SIG-M5 (cell line): ENCODE results near the gene RPF1.
"Not testable (repeated sequence)": the region's sequence is repeated elsewhere in the genome, so short reads cannot be mapped to it uniquely, and the experiment has no call there.

ENCODE experiments used
- DNase-seq: peaks from one replicate; lab custom pipeline; 2025; lab: John Stamatoyannopoulos, UW

RPF1 gene, protein sequence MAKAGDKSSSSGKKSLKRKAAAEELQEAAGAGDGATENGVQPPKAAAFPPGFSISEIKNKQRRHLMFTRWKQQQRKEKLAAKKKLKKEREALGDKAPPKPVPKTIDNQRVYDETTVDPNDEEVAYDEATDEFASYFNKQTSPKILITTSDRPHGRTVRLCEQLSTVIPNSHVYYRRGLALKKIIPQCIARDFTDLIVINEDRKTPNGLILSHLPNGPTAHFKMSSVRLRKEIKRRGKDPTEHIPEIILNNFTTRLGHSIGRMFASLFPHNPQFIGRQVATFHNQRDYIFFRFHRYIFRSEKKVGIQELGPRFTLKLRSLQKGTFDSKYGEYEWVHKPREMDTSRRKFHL

DNA sequence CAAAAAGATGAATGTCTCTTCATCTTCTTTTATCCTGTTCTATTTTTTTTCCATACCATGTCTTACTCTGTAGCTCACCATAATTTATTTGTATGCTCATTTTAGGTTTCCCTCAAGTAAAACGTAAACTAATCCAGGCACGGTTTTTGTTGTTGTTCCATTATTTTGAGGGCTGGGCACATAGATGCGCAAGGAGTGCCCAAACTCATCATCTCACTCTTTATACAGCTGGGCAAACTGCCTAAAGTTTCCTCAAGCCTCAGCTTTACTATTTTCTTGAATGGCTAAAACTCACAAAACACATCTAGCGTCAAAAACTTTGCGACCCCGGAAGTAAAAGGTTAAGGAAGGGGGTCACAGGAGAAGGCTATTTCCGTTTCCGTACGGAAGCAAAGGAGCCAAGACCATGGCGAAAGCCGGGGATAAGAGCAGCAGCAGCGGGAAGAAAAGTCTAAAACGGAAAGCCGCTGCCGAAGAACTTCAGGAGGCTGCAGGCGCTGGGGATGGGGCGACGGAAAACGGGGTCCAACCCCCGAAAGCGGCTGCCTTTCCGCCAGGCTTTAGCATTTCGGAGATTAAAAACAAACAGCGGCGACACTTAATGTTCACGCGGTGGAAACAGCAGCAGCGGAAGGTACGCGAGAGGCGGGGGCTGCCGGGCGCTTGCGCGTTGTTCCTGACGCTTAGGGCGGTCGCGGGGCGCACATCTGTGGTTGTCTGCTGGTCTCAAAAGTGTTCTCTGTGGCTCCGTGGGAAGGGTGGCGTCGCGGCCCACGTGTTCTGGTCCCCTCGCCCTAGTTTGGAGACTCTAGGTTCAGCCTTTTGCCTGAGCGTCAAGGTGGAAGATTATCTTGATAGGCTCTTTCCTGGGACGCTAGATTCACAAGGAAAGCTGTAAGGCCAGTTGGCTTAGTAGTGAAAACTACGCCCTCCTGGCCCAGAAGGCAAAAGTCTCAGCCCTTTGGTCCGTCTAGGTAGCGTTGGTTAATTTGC, at the start of gene RPF1:
Gene RPF1 (plus strand): TSS at position 391 of the 993 bp plus-strand sequence. CDS start 16 bp downstream, at position 407.
- no peak for DNase-seq

DNA sequence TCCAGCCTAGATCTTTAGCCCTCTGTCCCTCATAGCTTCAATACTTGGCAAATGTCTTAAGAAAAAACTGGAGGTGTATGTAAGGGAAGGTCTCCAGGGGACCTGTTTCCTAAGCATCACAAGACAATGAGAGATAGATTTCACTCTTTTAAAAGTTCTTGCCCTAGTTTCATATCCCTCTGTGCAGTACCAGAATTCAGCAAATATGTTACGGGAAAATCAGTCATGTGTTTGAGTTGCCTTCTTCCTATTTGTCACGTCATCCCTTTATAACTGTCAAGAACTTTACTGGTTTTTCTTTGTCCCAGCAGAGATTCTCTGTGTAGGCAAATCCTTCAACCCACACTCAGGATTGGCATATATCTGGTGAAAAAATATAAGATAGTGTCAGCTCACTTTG, 48.5 kb upstream of the RPF1 start:
- no peak for DNase-seq

DNA sequence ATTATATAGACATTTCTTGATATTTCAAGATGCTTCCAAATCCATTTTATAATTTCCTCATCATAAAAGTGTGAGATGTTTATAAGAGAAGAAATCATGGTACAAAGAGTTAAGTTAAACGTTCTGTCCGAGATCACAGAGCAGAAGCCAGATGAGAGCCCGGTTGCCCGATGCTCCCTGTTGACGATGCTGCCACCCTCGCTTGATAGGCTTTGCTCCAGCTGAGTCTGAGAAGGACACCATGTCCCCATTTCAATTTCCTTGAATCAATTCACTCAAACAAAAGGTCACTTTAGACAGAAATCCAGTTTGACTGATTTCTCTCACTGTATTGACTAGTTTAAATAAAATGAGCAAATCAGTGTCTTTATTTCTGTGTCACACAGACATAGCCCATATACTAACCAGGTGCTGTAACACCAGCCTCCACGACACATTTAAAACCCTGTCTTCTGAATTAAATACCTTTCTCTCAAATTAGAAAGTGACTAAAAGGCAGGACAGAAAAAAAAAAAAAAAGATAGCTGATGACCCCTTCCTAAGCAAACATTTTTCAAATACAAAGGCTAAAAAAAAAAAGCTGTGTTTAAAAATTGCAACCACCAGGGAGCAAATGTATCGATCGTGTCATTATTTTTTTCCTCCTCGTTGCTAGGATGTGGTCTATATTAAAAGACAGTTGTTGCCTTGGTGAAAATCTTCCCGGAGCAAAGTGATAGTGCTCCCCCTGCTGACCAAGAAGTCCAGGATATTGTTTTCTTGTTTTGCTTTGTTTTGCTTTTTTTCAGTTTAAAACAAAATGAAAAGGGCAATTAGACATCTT, 45.6 kb upstream of the RPF1 start:
- no peak for DNase-seq

DNA sequence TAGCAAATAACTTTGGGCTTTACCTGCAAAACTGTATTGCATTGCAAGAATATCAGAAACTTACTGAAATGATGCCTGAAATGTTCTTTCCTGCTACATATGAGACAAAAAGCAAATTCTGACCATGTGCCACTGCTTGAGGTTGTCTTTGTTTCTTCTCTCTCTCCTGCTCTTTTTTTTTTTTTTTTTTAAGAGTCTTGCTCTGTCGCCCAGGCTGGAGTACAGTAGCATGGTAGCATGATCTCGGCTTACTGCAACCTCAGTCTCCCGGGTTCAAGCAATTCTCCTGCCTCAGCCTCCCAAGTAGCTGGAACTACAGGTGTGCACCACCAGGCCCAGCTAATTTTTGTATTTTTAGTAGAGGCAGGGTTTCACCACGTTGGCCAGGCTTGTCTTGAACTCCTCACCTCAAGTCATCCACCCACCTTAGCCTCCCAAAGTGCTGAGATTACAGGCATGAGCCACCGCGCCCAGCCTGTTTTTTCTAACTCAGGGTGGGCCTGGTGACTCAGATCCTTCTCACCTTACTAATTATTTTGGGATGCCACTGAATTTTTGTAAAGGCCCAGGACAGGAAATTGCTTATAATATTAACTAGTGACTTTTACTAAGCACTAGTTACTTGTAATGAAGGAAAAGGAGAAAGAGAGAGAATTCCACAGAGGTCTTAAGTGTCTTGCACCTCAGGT, 44.8 kb upstream of the RPF1 start:
- no peak for DNase-seq

DNA sequence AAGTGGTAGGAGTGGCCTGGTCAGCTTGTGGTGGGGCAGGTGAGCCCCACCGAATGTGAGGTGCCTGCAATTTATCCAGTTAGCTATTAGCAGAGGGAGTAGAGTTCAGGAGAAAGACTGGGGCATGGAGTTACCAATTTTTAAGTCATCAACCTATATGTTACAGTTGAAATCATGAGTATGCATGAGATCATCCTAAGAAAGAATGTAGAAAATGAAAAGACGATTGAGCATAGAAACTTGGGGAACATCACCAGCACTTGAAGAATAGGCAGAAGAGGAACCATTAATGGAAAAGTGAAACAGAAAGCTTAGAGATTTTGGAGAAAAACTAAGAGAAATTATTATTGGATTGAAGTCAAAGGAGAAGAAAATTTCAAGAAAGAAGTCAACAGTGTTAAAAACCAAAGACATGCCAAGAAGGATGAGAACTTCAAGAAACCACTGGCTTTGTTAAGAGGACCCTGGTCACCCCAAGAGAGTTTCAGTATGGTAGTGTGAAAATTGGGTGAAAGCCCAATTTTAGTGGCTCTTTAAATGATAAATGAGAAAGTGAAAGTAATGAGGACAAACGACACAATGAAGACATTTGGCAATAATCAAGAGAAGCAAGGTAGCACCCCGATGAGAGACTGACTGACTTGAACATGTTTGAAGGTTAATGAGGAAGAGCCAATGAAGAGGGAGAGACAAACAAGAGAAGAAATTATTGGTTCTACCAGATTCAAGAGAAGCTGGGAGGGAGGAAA, 44.1 kb upstream of the RPF1 start:
- DNase-seq, result no peak

DNA sequence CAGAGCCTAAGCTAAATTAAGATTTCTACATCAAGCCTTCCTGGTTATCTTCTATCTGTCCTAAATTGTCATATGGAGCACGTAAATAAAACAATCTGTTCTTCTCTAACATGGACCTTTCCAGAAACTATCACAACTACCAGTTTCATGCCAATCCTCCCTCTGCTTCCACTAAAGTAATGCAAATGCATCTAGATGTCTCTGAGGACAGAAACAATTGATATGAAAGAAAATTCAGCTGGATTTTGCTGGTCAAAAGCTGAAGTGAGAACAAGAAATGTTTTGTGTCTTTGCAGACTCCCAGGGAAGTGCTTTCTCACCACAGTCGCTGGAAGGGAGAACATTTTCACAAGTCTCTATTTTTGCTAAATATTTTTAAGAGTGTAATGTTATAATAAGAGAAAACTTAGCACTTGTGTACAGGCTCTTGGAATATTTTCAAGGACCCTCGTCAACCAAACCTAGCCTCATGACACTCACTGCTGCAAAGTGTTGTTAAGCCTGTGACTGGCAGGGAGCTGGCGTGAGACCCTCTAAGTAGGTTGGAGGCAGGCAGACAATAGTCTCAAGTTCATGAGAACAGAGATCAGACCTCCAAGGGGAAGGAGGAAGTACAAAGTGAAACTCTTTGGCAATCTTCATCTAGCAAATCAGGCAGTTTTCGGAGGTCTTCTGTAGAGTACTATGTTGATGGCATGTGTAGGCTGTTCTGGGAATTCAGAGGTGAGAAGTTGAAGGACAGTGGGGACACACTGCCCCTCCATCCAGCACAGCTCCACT, 42.0 kb upstream of the RPF1 start:
- no peak for DNase-seq

DNA sequence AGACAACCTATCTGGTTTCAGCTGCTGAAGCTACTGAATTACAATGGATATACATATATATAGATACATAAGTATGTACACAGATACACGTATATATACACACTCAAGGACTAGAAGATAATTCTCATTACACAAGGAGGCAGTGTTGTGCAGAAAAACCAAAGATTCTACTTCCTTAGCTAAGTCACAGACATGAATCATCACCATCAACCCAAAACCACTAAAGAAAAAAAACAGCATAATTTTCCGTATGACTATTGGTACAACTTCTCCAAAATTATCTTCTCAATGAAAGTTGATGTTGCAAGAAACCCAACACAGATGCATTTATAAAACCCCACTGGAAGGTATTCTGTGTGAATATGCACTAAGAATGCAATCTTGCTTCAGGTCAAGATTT, 36.8 kb upstream of the RPF1 start:
- peak; percentile 87 for DNase-seq

DNA sequence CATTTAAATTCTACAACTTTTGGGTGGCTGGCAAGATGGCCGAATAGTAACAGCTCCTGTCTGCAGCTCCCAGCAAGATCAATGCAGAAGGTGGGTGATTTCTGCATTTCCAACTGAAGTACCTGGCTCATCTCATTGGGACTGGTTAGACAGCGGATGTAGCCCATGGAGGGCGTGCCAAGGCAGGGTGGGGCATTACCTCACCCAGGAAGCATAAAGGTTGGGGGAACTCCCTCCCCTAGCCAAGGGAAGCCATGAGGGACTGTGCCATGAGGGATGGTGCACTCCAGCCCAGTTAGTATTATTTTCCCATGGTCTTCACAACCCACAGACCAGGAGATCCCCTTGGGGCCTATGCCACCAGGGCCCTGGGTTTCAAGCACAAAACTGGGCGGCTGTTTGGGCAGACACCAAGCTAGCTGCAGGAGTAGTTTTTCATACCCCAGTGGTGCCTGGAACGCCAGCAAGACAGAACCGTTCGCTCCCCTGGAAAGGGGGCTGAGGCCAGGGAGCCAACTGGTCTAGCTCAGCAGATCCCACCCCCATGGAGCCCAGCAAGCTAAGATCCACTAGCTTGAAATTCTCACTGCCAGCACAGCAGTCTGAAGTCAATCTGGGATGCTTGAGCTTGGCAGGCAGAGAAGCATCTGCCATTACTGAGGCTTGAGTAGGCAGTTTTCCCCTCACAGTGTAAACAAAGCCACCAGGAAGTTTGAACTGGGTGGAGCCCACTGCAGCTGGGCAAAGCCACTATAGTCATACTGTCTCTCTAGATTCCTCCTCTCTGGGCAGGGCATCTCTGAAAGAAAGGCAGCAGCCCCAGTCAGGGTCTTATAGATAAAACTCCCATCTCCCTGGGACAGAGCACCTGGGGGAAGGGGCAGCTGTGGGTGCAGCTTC, 36.1 kb upstream of the RPF1 start:
- DNase-seq, result not testable (repeated sequence)

DNA sequence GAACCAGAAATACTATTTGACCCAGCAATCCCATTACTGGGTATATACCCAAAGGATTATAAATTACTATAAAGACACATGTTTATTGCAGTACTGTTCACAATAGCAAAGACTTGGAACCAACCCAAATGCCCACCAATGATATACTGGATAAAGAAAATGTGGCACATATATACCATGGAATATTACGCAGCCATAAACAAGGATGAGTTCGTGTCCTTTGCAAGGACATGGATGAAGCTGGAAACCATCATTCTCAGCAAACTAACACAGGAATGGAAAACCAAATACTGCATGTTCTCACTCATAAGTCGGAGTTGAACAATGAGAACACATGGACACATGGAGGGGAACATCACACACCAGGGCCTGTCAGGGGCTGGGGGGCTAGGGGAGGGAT, 30.4 kb upstream of the RPF1 start:
- DNase-seq, result not testable (repeated sequence)

DNA sequence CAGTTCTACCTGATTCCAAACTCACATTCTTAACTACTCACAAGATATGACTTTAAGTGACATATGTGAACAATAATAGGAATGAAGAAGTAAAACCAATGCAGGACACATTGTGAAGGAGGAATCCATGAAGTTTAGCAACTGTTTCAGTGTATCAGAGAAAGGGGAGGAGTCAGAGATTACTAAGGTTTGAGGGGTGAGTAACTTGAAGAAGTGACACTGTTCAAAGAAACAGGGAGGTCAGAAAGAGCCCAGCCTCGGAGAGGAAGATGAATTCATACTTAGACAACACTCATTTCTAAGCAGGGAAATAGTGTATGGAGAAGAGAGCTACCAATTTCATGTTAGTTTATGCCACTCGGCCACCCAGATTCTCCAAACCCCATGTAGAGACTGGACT, 28.2 kb upstream of the RPF1 start:
- DNase-seq, result peak; percentile 36

DNA sequence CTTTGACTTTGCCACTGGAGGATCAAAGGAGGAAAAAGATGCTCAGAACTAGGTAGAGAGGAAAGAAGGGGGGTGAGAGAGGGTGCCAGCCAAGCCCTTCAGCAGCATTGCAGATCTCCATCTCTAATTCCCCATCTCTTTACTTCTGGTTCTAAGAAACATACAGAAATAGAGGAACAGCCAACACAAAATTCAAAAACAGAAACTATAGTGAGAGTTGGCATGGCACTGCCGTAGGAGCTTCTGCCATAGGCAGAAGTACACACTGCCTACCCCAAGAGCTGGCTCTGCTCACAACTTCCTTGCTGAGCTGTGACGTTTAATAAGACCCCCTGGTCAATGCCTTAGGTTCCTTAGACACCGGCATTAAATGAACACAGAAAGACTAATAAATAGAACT, 26.6 kb upstream of the RPF1 start:
- DNase-seq, result no peak

DNA sequence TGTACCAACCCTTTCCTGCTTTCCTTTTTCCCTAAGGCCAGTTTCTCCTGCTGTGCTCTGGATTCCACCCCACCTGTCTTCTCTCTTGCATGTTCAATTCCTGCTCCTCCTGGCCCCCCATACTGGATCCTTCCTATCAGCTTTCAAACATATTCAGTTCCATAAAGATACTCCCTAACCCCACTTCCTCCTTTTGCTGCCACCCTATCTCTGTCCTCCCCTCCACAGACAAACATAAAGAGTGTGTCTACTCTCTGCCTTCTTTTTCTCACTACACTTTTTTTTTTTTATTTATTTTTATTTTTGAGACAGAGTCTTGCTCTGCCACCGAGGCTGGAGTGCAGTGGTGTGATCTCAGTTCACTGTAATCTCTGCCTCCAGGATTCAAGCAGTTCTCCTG, 16.9 kb upstream of the RPF1 start:
- DNase-seq, result no peak

DNA sequence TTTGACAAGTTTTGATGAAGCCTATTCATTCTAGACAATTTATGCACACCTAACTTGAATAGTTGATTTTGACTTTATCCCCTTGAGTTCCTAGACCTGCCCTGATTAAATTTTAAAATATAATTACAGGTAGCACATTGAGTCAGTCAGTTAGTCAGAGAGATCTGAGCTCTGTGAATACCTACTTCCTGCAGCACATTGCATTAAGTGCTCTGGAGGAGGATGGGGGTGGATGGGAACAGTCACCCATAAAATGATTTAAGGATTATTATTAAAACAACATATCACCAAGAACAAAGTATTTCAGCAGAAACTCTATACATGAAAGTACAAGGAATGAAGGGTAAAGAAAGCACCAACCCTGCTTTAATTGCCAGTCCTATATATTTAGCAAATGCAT, 11.8 kb upstream of the RPF1 start:
- DNase-seq, result no peak

DNA sequence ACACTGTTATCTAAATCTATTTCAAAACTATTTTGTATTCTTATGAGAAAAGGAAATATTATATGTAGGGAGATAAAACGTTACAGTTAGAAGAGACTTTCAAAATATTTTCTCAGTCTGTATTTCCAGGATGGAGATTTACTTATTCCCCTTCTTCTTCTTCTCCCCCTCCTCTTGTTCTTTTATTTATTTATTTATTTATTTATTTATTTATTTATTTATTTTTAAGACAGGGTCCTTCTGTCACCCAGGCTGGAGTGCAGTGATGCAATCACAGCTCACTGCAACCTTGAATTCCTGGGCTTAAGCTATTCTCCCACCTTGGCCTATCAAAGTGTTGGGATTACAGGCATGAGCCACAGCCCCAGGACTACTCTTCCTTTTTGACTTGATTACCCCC, 2.8 kb upstream of the RPF1 start:
- no peak for DNase-seq

DNA sequence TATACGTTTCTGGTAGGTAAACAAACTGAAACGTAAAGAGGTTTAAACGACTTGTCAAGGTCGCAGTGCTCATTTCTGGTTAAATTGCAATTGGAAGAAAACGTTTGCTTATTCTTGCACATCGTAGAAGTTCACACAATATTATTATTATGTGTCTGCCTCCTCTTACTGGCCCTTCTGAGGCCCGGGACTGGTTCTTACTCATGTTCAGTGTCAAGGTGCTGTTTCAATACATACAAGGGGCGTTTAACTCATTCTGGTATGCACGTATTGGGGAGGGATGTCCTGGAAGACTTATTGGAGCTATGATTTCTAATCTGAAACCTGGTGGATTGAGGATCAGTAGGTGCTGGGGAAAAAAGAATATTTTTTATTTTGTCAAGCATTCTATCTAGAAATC, 932 bp downstream of the RPF1 start:
- no peak for DNase-seq

DNA sequence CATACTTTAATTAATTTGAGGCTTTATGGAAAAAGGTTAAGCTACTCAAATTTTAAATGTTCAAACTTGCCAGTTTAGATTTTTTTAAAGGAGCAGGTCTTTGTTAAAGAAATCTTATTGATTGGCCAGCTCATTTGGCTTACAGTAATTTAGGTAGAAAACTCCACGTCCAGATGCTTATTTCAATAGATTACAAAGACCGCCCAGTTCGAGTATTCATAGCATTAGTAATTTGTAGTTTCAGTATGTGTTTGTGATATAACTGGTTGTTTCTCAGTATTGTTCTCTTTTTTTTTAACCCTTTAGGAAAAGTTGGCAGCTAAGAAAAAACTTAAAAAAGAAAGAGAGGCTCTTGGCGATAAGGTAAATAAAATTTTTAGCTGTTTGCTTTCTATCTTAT, 1.6 kb downstream of the RPF1 start:
- no peak for DNase-seq

DNA sequence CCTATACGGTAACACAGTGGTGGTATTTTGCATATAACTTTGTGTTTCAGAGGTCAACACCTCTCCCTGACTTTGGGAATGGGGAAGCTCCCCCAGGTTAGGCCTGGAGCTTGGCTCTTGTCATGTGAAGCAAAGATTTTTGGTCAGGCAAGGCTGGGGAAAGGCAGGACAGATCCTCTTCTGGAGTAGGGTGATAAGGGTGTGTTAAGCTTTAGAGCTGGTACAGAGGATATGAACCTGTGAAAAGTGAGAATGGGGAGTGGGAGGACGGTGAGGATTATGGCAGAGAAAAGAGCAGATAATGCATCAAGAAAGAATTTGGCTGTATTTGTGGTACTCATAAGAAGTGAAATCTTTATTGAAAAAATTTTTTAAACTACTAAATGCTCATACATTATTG, 2.3 kb downstream of the RPF1 start:
- no peak for DNase-seq

DNA sequence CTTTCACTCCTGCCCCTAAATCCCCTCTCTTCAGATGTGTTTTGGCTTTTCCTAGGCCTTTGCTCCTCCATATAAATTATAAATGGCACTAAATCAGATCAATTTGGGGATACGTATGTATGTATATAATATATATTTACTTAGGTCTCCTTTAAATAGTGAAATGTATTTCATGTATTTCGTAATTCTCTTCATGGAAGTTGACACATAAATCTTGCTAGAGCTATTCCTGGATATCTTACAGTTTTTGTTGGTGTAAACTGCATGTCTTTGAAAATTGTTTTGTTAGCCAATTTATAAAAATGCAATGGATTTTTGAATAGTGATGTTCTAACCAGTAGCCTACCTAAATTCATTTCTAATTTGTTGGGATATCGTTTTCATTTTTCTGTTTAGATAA, 9.0 kb downstream of the RPF1 start:
- DNase-seq, result no peak

DNA sequence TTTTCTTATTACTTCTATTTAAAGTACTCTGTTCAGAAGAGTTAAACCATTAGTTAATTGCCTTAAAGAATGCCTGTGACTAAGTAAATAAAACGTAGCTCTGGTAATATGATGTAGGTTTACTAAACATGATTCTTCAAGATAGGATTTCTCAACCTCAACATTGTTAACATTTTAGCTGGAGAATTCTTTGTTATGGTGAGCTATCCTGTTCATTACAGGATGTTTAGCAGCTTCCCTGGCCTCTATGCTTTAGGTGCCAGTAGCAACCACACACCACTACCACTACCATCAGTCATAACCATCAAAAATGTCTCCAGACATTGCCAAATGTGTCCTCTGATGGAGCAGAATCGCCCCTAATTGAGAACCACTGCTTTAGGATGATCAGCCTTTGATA, 10.7 kb downstream of the RPF1 start:
- no peak for DNase-seq
